Natural killer cell (primary cell): ENCODE results near the gene SOX12. TPM values are rescaled to one million over a fixed set of nuclear protein-coding genes. Genes with fewer than 3 reads are reported as not detected.
A peak's percentile ranks its signal among the peaks of the same experiment; 100 is the strongest.

Experiments used
- ATAC-seq, 3 donors: fragments of 150-1000 bp in 2 of 3; fragments of 200-7000 bp in 1 of 3; cut with Tn5 transposase; 1 replicate in 1 of 3; 2 replicates in 2 of 3; pipeline ENCODE4 v1.10.0; 2021; ENCODE audit warnings: mild to moderate bottlenecking in 2 of 3, moderate library complexity in 2 of 3
- DNase-seq, 2 donors: peaks; one replicate each; pipeline versions ENCODE4 v3.0.0 to v3.0.0-alpha.2; 2013 to 2021; ENCODE audit warnings: mixed read lengths in 1 of 2
- H3K27ac ChIP-seq: one replicate; pipeline ENCODE4 v1.5.1; 2013; ENCODE audit warnings: mild to moderate bottlenecking, low read length
- H3K27me3 ChIP-seq: one replicate; pipeline ENCODE4 v1.6.1; 2013; ENCODE audit warnings: low read length; ENCODE audit not compliant: control insufficient read depth, insufficient read depth
- H3K36me3 ChIP-seq: one replicate; pipeline ENCODE4 v1.6.1; 2013; ENCODE audit warnings: low read length; ENCODE audit not compliant: control insufficient read depth, insufficient read depth
- H3K4me1 ChIP-seq: one replicate; pipeline ENCODE4 v1.6.1; 2013; ENCODE audit warnings: low read length; ENCODE audit not compliant: control insufficient read depth, insufficient read depth
- H3K4me3 ChIP-seq: one replicate; pipeline ENCODE4 v1.5.1; 2013; ENCODE audit warnings: low read length
- H3K9me3 ChIP-seq: one replicate; pipeline ENCODE4 v1.6.1; 2013; ENCODE audit warnings: low read length; ENCODE audit not compliant: control insufficient read depth, insufficient read depth
- H3K27ac Mint-ChIP-seq, 2 donors: one replicate each; pipeline ENCODE4 v1.8.0; 2022; ENCODE audit warnings: mild to moderate bottlenecking in 2 of 2, mixed read lengths in 2 of 2, moderate library complexity in 1 of 2
- H3K27me3 Mint-ChIP-seq, 2 donors: one replicate each; pipeline ENCODE4 v1.8.0; 2022; ENCODE audit warnings: low read depth in 2 of 2, mixed read lengths in 2 of 2
- H3K36me3 Mint-ChIP-seq: one replicate; pipeline ENCODE4 v1.8.0; 2022; ENCODE audit warnings: mixed read lengths
- H3K4me1 Mint-ChIP-seq, 2 donors: one replicate each; pipeline ENCODE4 v1.8.0; 2022; ENCODE audit warnings: mixed read lengths in 2 of 2
- H3K4me3 Mint-ChIP-seq: one replicate; pipeline ENCODE4 v1.8.0; 2022; ENCODE audit warnings: mild to moderate bottlenecking, moderate library complexity, mixed read lengths
- H3K9me3 Mint-ChIP-seq, 2 donors: one replicate each; pipeline ENCODE4 v1.8.0; 2022; ENCODE audit warnings: mixed read lengths in 2 of 2
- CTCF ChIP-seq: fragments of 200-600 bp; IDR thresholded peaks from one replicate; pipeline ENCODE4 v1.8.0; 2022; ENCODE audit warnings: antibody characterized with exemption
- WGBS: methylation state at CpG from one replicate; pipeline ENCODE4 v1.1.7; 2013; ENCODE audit warnings: missing lambda C conversion rate; ENCODE audit not compliant: insufficient coverage; 5-methylcytosine and 5-hydroxymethylcytosine counted together
- intact Hi-C: fragments of 100-400 bp; cut with micrococcal nuclease; formaldehyde crosslinking; loops from one replicate; pipeline ENCODE4 v1.14.2; 2022
- total RNA-seq, 4 donors: library from RNA; stranded (reverse); fragments of 120-200 nt in 1 of 4; gene quantifications; one replicate each; pipeline versions ENCODE4 v1.2.3 to v1.2.4, GENCODE V29; 2013 to 2022

The SOX12 gene
- total RNA-seq, 3 donors from 2014 or later (not counting 1 experiment from before 2014, with no cell fraction given): 2.3 to 4.6 (median 2.9) TPM

GRCh38 chr20:362271-363254 is 37.2 kb downstream of the SOX12 start:
- H3K27me3 ChIP-seq: no peaks in the 10 kb centered on the region
- Mint-ChIP-seq H3K36me3 (no peaks in the 10 kb centered on the region), H3K4me1 (peaks cover 0 to 5% of the 10 kb centered on the region in 2 donors), H3K27me3 (peaks cover 0 to 5% of the 10 kb centered on the region in 2 donors), H3K4me3 (no peak overlapping the region), H3K9me3 (no peaks in the 10 kb centered on the region), H3K27ac (no peak overlapping the region)
- no peaks in the 10 kb centered on the region for H3K36me3 ChIP-seq
- no peaks in the 10 kb centered on the region for H3K9me3 ChIP-seq
- ATAC-seq: peak in 2 of 3 donors; percentile 43
- DNase-seq: peak in 1 of 2 donors; percentile 33
- no peak overlapping the region for H3K4me3 ChIP-seq
- intact Hi-C loops: no loop called here
- H3K4me1 ChIP-seq: peaks cover 5% of the 10 kb centered on the region
- 67% methylated on average over 13 of the region's 13 CpGs for WGBS
- TF ChIP-seq CTCF: no peak
- H3K27ac ChIP-seq: no peak overlapping the region

- DNase-seq (no peak), ATAC-seq (no peak)
- Histone ChIP-seq H3K27ac (no peak overlapping the region), H3K9me3 (no peaks in the 10 kb centered on the region), H3K4me3 (no peak overlapping the region), H3K36me3 (no peaks in the 10 kb centered on the region), H3K27me3 (no peaks in the 10 kb centered on the region), H3K4me1 (peaks cover 5% of the 10 kb centered on the region)
- Mint-ChIP-seq H3K9me3 (no peaks in the 10 kb centered on the region), H3K4me3 (no peak overlapping the region), H3K27ac (no peak overlapping the region), H3K4me1 (peaks cover 0 to 5% of the 10 kb centered on the region in 2 donors), H3K36me3 (no peaks in the 10 kb centered on the region), H3K27me3 (peaks cover 0 to 5% of the 10 kb centered on the region in 2 donors)
- 93% methylated on average over 13 of the region's 13 CpGs for WGBS
- no peak for TF ChIP-seq CTCF
- intact Hi-C loops: no loop called here
These were observed 38.1 kb downstream of the SOX12 start for GRCh38 chr20:363319-364078.

- ATAC-seq: no peak
- no peaks in the 10 kb centered on the region for H3K36me3 Mint-ChIP-seq
- TF ChIP-seq CTCF: no peak
These were observed 39.8 kb downstream of the SOX12 start for GRCh38 chr20:364905-365794.

More at GRCh38 chr20:364905-365794, 39.8 kb downstream of the SOX12 start:
- Mint-ChIP-seq H3K4me3 (no peak overlapping the region), H3K27me3 (peaks cover 0 to 7% of the 10 kb centered on the region in 2 donors), H3K27ac (no peak overlapping the region), H3K9me3 (no peaks in the 10 kb centered on the region), H3K4me1 (peaks cover 0 to 5% of the 10 kb centered on the region in 2 donors)
- Histone ChIP-seq H3K27me3 (no peaks in the 10 kb centered on the region), H3K36me3 (no peaks in the 10 kb centered on the region), H3K9me3 (no peaks in the 10 kb centered on the region), H3K4me3 (no peak overlapping the region), H3K4me1 (peaks cover 5% of the 10 kb centered on the region), H3K27ac (no peak overlapping the region)
- intact Hi-C loops: no loop called here
- no peak for DNase-seq
- 69% methylated on average over 8 of the region's 9 CpGs for WGBS
